Activated T-cell treated with anti-CD3 and anti-CD28 coated beads for 1 hour (primary cell): Measurements from ENCODE around the gene TOLLIP.
"Not testable (repeated sequence)": the region's sequence is repeated elsewhere in the genome, so short reads cannot be mapped to it uniquely, and the experiment has no call there.

ENCODE experiments used
- DNase-seq: peaks from one replicate; pipeline ENCODE4 v3.0.0-alpha.2; 2020; ENCODE audit warnings: low read depth

TOLLIP gene

DNA sequence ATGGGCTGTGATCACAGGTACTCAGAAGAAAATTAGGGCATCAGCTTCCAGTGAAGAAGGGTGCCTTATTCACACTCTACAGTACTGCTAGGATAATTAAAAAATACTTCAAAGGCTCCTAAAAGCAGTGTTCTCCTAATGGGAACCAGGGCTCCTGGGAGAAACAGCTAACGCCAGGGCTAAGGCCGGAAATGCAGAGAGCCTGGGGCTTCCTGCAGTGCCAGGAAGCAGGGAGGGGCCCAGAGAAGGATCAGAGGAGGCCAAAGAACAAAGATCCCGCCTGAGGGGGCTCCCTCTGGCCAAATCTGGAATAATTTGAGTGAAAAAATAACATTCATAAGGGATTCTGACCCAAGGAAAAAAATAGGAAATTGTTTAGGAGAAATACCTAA lies 27.5 kb downstream of the TOLLIP start:
- DNase-seq: no peak

DNA sequence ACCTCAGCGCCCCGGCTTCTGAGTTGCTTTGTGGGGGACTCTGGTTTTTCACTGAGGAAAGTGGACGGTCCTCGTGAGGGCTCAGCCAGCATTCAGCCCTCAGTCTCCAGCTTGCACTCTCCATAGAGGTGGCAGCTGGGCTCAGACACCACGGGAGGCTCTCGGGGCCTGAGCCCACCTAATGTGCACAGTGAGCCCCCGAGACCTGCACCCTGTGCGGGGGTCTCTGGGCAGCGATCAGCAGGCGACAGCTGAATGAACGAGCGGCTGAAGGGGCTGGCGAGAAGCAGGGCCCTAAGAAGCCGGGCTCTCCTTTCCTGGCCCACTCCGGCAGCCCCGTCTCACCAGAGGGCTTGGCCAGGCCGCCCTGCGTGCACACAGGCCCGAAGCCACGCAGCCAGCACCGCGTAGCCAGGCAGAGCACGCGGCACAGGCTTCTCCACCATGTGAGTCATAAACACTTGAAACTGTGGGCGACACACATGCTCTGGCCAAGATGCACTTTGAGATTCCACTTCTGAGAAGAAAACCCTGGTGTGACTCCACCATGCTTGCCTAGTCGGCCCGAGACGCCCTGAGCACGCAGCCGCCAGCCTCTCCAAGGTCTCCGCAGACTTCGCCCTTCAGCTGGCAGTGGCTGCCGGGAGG lies 28.0 kb downstream of the TOLLIP start:
- no peak for DNase-seq

DNA sequence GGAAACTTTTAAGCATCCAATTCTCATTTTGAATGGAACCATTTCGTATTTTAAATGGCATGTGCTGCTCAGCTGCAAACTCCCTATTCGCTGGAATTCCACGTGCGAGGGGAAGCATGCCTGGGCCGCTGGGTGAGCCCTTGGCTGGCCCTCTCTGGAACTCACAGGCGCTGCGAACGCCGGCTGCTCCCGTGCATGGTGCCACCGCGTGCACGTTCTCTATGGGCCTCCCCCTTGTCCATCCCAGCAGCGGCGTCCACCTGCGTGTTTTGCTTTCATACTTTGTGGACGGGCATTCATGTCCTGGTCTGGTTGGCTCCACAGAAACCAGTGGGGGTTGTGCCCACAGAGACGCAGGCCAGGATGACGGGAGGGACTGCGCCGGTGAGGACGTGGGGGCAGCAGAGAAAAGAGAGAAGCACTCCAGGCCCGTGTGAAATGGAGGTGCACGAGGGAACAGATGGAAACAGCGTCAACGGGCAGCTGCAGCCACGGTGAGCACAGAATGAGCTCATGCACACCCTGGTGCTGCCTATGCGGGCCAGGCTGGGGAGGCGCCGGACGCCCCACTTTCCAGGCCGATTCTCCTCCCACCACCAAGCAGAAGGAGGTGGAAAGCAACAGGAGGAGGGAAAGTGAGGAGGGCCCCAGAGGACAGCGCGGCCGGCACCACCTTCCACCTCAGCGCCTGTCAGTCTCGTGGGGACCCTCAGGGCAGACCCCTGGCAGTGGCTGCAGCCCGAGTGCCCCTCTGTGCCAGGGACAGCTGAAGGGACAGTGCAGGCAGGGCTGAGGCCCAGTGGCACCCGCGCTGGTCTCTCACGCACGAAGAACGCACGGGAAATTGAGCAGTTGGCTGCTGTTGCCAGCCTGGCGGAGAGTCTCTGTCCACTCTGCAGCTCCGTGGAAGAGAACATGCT lies 29.1 kb downstream of the TOLLIP start:
- DNase-seq: no peak

DNA sequence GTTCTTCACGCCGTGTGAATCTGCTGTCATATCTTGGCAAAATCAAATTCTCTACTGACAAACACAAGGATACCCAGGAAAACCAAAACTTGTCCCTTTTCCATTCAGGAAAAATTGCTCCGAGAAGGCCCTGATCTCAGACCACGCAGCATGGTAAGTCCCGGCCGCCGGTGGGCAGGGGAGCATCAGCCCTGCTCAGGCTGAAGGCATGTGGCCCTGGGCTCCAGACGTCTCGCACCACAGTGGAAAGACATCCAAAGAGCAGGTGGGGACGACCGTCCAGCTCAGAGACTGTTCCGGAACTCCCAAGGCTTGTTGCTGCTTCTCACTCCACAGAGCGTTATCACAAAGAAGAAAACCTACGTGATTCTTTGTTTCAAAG lies 29.8 kb downstream of the TOLLIP start:
- DNase-seq: no peak

DNA sequence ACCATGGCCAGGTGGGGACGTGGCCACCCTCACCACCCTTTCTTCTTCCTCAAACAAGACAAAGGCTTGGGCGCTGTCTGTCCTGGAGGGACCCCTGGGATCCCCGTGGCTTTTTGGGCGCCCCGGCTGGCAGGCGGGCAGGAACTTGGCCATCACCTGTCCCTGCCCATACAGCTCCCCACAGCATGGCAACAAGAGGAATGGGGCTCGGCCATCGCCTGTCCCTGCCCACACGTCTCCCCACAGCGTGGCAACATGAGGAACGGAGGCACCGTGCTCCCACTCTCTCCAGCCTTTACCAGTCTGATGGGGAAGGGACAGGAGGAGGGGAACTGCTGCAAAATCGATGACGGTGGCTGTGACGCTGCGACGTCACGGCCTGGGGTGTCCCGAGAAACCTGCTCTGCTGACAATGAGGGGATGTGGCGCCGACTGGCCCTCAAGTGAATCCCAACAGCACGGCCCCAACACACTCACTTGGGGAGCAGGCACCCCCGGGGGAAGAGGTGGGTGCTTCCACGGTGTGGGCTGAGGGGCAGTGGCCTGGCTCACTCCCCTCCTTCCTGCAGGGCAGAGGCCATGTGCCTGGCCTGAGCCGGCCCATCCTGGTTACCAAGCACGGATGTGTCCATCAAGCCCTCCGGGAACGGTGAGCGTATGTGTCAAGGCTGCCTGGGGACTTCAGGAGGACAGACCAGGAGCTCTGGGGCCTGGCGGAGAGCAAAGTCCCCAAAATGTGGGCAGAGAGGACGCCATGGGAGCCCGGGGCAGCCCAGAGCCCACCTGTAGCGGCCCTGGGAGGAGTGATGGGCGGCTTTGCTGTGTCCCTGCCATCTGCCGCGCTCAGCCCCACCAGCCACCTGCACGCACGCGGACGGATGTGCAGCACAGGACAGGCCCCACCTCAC lies 30.4 kb downstream of the TOLLIP start:
- no peak for DNase-seq

DNA sequence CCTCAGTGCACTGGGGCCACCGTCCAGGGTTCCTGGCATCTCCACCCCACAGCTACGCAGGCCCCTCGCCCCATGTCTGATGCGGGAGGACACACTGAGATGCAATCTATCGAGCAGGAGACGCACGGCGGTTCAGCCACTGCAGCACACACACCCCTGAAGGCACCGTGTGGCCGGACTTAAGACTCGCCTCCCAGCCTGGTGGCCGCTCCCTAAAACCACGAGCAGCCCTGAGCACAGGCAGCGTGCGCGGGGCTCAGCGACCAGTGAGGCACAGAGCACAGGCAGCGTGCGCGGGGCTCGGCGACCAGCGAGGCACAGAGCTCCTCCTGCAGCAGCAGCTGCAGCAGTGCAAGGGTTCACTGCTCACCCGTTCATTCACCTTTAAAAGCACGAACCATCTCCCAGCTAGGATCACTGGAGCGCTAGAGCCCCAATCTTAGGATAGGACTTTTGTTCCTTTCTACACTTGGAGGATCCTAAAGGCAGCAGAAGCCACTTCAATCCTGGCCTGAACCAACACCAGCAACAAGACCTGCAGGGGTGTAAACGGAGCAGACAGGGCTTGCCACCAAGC lies 31.4 kb downstream of the TOLLIP start:
- no peak for DNase-seq

DNA sequence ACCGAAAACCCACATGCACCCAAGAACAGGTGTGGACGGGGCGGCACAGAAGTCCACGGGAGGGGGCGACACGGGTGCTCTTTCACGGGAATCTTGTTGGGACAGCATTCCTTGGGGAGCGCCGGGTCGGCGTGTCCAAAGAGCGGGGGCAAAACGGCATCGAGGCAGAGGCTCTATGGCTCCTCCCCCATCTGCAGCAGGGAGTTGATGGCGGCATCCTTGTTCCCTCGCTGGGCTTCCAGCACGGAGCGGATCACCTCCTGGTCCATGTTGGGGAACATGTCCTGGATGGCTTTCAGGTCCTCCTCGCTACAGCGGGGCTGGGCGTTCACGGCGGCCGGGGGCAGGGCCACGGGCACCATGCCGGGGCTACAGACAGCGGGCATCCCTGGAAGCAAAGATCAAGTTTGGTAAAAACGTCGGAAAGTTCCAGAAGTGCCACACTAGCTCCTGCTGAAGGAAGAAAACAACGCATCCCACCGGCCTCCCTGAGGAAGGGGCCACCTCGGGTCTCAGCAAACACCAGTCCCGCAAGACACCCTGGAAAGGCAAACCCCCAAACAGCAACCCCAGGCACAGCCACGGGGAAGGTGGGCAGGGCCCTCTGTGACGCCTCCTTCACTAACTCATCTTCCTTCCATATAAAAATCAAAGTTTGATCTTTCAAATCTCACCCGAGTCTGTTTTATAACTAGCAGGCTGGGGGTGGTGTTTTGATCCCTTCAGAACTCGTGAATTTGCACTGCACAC lies 32.4 kb downstream of the TOLLIP start:
- DNase-seq: no peak

DNA sequence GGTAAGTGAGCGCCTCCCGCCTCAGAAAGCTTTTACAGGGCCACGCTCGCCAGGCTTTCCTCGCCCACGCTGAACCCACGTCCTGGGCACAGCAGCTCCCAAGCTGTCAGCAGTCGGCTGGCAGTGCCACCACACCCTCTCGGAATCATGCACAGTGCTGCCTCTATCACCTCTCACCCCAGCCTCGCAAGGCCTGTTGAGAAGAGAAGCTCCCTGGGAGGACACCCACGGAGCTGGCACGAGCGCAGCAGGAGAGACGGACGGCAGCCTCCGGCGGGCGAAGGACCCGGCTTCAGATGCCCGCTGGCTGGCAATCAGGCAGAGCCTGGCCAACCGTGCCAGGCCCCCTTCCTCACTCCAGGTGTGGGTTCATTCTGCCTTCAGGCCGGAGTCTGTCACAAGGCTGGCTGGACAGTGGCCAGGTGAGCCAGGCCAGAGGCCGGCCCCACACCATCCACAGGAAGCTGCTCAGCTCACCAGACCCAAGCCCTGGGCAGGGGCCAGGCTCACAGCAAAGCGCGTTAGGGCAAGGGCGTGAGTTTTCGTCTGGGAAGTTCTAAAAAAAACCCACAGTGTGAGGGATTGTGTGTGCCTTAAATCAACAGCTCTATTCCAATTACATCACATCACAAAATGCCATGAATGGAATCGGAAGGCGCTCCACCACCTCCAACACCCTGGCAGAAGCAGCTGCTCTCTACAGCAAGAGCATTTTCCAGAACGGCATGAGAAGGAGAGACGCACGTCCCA lies 33.2 kb downstream of the TOLLIP start:
- no peak for DNase-seq

DNA sequence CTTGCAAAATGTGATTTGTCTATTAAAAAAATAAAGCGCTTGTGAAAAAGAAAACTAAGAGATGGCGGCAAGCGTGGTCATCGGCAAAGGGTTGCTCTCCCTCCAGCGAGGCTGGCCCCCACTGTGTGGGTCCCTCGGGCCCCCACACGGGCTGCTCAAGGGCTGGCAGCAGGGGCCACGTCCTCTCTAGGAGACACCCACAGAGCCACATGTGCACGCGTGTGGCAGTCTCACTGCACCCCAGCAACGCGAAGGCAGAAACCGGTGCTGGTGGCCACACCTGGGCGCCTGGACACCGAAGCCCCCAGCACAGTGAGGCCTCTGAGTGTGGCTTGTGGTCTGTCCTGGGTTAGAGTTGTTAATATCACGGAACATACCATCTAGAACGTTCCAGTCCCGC lies 34.4 kb downstream of the TOLLIP start:
- no peak for DNase-seq

DNA sequence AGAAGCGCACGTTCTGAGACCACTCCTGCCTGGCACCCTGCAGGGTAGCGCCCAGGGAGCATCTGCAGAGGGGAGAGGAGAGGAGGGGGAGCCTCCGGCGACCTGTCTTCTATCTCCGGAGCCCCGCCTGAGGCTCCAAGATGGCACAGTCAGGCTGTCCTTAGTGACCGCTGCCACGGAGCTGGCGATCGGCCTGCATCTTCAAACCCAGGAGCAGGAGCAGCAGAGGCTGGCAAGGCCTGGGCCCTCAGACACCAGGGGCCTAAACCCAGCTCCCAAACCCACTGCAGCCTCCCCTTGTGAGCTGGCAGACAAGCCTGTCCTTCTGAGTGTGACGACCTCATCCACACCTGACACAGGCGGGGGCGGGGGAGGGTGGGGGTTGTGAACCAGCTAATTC lies 34.9 kb downstream of the TOLLIP start:
- no peak for DNase-seq

DNA sequence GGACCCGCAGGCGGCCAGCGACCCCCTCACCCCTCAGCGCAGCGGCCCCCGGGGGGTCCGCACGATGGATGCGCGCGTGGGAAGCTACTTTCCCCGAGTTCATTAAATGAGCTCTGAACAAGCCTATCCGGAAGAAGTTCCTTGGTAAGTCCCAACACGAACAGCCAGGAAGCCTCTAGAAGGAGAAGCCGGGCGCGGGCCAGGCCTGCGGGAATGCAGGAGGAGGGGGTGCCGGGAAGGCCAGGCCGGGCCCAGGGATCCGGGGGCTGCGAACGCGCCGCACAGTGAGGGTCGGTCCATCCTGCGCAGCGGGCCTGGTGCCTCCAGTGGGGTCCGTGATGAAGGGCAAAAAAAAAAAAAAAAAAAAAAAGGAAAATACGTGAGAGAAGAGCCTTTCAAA lies 36.9 kb downstream of the TOLLIP start:
- no peak for DNase-seq

DNA sequence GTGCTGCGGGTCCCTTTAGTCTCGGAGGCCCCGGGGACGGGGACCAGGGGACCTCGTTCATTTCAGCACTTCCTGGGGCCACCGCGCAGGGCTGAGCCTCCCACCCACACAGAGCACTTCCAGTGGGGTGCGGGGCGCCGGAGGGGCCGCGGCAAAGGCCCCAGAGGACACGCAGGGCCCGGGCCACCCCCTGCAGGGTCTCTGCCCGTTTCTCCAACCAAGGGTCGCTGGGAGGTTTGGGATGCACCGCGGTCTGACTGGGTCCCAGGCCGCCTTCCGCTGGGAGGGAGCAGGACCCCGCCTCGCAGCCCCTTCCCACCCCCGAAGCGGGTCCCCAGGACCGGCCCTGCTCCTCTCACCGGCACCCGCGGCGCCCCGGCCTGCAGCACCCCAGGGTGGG lies 37.5 kb downstream of the TOLLIP start:
- DNase-seq: no peak

DNA sequence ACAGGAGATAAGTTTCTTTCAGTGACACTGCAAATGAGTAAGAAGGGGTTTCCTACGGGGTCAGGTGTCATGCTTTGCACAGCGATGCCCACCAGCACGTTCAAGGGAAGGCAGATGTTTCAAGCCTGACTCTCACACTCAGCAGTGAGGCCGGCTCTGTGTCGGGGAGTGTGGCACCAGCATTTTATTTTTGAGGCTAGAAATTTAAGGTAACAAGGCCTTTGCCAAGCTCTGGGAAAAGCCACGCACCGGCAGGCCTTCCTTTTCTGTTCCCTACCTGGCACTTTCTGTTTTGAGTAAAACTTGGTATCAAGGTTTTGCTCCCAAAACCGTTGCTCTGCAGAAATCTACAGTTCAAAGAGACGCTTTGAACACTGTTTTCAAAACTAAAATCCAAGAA lies 38.0 kb downstream of the TOLLIP start:
- no peak for DNase-seq

DNA sequence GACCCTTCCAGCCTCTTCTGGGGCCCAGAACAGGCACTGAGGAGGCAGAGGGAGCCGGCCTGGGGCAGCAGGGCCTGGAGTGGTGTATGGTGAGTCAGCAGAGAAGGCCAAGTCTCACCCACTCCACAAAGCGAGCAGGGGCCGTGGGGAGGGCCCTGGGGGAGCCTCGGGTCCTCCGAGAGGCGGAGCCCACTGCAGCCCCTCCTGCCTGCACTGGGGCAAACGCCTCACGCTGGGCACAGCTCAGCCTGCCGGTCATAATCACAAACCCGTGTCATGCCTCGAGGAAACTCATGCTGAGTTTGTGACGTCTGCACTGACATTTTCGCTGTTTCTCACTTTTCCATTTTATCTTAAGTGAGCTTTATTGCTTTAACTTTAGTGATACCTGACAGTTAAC lies 38.4 kb downstream of the TOLLIP start:
- no peak for DNase-seq

DNA sequence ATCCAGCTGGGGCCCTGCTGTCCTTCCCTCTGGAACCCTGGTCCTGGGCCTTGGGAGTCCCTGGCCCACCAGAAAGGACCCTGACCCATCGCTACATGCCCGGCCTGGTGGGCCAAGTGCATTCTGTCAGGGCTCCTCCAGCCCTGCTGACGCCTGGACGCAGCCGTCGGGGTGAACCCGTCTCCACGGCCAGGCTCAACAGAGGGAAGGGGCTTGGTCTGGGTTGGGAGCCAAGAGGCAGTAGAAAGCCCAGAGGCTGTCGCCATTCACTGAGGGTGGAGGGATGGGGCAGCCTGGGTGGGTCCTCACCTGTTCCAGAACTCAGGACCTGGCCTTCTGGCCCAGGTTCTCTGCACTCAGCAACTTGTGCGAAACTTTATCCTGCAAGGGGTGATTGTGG lies 39.0 kb downstream of the TOLLIP start:
- DNase-seq: no peak

DNA sequence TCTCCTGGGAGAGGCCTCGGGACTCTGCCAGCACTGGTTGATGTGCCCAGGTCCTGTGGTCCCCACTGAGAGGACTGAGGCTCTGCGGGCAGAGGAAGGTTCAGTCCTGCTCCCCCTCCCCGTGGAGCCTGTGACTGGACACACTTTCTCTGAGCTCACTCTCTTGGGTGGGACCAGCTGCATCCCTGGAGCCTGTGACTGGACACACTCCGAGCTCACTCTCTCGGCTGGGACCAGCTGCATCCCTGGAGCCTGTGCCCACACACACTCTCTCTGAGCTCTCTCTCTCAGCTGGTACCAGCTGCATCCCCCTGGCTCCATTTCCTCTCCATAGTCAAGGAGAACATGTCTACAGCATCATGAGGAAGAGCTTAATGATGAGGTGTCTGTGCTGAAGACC lies 39.5 kb downstream of the TOLLIP start:
- DNase-seq: no peak

DNA sequence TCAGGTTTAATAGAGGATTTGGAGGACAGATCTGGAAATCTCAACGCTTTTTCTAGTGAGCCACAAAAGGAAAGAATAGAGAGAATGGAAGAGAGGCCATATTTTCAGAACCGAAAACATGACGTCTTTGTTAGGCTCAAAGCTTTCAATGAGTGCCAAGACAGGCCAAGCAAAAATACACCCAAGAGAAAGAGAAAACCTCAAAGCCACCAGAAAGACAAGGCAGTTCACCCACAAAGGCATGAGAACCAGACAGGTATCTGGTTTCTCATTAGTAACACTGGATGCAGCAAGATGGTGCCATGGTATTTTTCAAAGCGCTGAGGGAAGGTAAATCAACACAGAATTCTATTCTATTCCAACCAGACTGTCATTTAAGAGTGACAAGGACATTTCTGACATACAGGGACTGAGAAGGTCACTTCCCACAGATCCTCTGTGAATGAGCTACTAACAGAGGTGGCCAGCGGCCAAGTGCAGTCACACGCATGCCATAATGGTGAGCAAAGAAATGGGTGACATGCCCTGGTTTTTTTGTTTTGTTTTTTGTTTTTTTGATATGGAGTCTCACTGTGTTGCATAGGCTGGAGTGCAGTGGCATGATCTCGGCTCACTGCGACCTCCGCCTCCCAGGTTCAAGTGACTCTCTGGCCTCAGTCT lies 41.9 kb downstream of the TOLLIP start:
- no peak for DNase-seq

DNA sequence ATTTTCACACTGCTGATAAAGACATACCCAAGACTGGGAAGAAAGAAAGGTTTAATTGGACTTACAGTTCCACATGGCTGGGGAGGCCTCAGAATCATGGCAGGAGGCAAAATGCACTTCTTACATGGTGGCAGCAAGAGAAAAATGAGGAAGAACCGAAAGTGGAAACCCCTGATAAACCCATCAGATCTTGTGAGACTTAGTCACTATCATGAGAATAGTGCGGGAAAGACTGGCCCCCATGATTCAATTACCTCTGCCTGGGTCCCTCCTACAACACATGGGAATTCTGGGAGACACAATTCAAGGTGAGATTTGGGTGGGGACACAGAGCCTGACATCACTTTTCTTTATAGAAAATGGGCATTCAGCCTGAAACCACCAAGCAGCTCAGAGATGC lies 42.5 kb downstream of the TOLLIP start:
- DNase-seq: not testable (repeated sequence)

DNA sequence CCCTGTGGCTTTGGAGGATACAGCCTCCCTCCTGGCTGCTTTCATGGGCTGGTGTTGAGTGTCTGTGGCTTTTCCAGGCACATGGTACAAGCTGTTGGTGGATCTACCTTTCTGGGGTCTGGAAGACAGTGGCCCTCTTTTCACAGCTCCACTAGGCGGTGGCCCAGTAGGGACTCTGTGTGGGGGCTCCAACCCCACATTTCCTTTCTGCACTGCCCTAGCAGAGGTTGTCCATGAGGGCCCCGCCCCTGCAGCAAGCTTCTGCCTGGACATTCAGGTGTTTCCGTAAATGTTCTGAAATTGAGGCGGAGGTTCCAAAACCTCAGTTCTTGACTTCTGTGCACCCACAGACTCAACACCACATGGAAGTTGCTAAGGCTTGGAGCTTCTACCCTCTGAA lies 44.0 kb downstream of the TOLLIP start:
- not testable (repeated sequence) for DNase-seq

DNA sequence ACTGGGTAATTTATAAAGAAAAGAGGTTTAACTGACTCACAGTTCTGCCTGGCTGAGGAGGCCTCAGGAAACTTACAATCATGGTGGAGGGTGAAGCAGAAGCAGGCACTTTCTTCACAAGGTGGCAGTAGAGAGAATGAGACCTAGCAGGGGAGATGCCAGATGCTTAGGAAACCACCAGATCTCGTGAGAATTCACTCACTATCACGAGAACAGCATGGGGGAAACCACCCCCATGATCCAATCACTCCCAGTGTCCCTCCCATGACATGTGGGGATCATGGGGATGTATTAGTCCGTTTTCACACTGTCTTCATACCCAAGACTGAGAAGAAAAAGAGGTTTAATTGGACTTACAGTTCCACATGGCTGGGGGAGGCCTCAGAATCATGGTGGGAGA lies 45.0 kb downstream of the TOLLIP start:
- DNase-seq: not testable (repeated sequence)
